Measurements from ENCODE around the gene LRRC32. TPM values are rescaled to one million over a fixed set of nuclear protein-coding genes. Genes with fewer than 3 reads are reported as not detected.
A peak's percentile ranks its signal among the peaks of the same experiment; 100 is the strongest.

The LRRC32 gene
- polyA plus RNA-seq, 2 of the 4 experiments (the other 2 are of a cell fraction): 0.25 to 0.62 TPM

DNA sequence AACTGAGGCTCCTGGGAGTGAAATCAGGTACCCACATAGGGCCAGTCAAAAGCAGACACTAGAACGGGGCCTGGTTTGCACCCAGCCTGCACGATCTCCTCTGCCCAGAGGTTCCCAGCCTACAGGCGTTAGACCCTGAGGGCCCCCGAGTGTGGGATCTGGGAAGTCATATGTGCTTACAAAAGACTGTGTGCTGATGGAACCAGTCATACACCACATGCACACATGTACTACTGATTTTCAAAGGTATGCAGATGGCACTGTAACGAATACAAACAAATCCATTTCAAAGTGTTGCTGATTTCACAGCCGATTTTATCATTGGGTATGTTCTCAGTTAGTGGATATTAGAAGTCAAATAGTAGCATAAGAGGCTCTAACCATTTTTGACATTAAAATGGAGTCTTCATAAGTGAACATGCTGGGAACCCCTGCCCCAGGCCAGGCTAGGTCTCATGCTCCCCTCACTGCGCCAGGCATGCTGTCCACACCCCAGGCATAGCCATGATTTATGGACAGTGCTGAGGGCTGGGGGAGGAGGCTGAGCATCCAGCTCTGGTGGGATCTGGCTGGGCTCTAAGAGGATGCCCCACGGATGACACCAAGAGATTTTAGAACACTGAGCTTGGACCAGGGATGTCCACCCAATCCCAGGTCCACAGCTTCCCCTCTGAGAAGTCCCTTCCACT lies 38.6 kb upstream of the LRRC32 start:
- ATAC-seq (0 out of 6 replicates have a peak, but pooled peaks of 1 of the 2 experiments have one; percentile 39), FAIRE-seq (no peak), DNase-seq (ENCODE audit: low read depth in 1 of 2, low spot score in 1 of 2) (no peak)
- POLR2A ChIA-PET: no interaction called here
- TF ChIP-seq, protein P1, sequence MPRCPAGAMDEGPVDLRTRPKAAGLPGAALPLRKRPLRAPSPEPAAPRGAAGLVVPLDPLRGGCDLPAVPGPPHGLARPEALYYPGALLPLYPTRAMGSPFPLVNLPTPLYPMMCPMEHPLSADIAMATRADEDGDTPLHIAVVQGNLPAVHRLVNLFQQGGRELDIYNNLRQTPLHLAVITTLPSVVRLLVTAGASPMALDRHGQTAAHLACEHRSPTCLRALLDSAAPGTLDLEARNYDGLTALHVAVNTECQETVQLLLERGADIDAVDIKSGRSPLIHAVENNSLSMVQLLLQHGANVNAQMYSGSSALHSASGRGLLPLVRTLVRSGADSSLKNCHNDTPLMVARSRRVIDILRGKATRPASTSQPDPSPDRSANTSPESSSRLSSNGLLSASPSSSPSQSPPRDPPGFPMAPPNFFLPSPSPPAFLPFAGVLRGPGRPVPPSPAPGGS (IDR thresholded peaks at IDR 0.05): no peak
- TF ChIP-seq FOXS1 (CRISPR knock-in tag; IDR thresholded peaks at IDR 0.05) (no peak), NFE2L2 (conservative IDR thresholded peaks at IDR 0.05; ENCODE audit: low read length) (no peak), ZC3H11A (IDR thresholded peaks at IDR 0.05) (no peak), HEYL (CRISPR knock-in tag; IDR thresholded peaks at IDR 0.05) (no peak), NR3C1 (IDR thresholded peaks at IDR 0.05) (no peak), FOSL2 (IDR thresholded peaks at IDR 0.05) (no peak), FOSL2 (CRISPR knock-in tag; IDR thresholded peaks at IDR 0.05) (no peak), ZNF302 (CRISPR knock-in tag; IDR thresholded peaks at IDR 0.05) (no peak)
- TF ChIP-seq, protein P2, sequence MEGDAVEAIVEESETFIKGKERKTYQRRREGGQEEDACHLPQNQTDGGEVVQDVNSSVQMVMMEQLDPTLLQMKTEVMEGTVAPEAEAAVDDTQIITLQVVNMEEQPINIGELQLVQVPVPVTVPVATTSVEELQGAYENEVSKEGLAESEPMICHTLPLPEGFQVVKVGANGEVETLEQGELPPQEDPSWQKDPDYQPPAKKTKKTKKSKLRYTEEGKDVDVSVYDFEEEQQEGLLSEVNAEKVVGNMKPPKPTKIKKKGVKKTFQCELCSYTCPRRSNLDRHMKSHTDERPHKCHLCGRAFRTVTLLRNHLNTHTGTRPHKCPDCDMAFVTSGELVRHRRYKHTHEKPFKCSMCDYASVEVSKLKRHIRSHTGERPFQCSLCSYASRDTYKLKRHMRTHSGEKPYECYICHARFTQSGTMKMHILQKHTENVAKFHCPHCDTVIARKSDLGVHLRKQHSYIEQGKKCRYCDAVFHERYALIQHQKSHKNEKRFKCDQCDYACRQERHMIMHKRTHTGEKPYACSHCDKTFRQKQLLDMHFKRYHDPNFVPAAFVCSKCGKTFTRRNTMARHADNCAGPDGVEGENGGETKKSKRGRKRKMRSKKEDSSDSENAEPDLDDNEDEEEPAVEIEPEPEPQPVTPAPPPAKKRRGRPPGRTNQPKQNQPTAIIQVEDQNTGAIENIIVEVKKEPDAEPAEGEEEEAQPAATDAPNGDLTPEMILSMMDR (IDR thresholded peaks at IDR 0.05): no peak
- TF ChIP-seq, protein P3, sequence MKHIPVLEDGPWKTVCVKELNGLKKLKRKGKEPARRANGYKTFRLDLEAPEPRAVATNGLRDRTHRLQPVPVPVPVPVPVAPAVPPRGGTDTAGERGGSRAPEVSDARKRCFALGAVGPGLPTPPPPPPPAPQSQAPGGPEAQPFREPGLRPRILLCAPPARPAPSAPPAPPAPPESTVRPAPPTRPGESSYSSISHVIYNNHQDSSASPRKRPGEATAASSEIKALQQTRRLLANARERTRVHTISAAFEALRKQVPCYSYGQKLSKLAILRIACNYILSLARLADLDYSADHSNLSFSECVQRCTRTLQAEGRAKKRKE (CRISPR knock-in tag; IDR thresholded peaks at IDR 0.05; ENCODE audit: low read depth): no peak
- WGBS (ENCODE audit: missing lambda C conversion rate): 60% methylated on average over 8 of the region's 8 CpGs
- CTCF ChIA-PET: interaction anchor here (1.0 to 4.3 kb wide), 4 partner anchors 11 to 210 kb away, joined by 4 to 26 read pairs (median 7); no protein-coding TSS in a partner anchor
- Histone ChIP-seq H3K4me1 (no peaks in the 10 kb centered on the region), H3K4me2 (no peak overlapping the region), H3K9me3 (0 out of 3 replicates have a peak, but pooled peaks cover 8% of the 10 kb centered on the region), H3K4me3 (no peak overlapping the region), H3K27ac (no peak overlapping the region)

DNA sequence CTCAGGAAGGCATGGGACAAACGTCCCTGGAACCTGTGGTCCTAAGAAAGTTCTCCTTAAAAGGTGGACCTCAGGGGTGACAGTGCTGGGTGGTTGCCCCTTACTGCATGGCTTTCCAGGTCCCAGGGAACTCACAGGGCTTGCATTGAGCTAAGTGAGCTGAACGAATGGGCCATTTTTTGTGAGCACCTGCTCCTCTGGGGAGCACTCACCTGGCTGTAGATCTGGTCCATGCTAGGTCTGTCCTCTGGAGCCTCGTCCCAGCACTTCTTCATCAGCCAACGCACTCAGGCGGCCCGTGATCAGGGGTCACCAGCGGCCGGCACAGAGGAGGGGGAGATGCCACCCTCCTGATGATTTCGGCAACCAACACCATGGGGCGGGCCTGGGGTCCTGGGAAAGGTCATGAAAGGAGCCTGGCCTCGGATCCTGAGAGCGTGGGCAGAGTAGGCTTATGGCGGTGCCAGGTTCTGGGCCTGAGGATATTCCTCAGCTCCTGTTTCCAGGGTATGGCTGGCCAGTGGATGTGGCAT lies 36.8 kb upstream of the LRRC32 start:
- Histone ChIP-seq H3K4me3 (no peak overlapping the region), H3K27ac (no peak overlapping the region), H3K4me2 (no peak overlapping the region), H3K9me3 (0 out of 3 replicates have a peak, but pooled peaks cover 8% of the 10 kb centered on the region), H3K4me1 (peaks cover 3% of the 10 kb centered on the region; the same call in 2 of the 3 replicates)
- TF ChIP-seq EP300 (IDR thresholded peaks at IDR 0.05): no peak
- no peak for TF ChIP-seq NPAS2 (CRISPR knock-in tag; IDR thresholded peaks at IDR 0.05; ENCODE audit: borderline replicate concordance)
- TF ChIP-seq, protein P4, sequence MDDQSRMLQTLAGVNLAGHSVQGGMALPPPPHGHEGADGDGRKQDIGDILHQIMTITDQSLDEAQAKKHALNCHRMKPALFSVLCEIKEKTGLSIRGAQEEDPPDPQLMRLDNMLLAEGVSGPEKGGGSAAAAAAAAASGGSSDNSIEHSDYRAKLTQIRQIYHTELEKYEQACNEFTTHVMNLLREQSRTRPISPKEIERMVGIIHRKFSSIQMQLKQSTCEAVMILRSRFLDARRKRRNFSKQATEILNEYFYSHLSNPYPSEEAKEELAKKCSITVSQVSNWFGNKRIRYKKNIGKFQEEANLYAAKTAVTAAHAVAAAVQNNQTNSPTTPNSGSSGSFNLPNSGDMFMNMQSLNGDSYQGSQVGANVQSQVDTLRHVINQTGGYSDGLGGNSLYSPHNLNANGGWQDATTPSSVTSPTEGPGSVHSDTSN (IDR thresholded peaks at IDR 0.05): no peak
- TF ChIP-seq MAFK (IDR thresholded peaks at IDR 0.05; ENCODE audit: partially characterized antibody): no peak
- TF ChIP-seq ZC3H11A (IDR thresholded peaks at IDR 0.05): no peak
- no peak for TF ChIP-seq EHMT2 (IDR thresholded peaks at IDR 0.05; ENCODE audit: low read depth)
- no peak for TF ChIP-seq ESRRA (IDR thresholded peaks at IDR 0.05; ENCODE audit: borderline replicate concordance, low read length)
- no peak for TF ChIP-seq JUN (IDR thresholded peaks at IDR 0.05)
- TF ChIP-seq, protein P5, sequence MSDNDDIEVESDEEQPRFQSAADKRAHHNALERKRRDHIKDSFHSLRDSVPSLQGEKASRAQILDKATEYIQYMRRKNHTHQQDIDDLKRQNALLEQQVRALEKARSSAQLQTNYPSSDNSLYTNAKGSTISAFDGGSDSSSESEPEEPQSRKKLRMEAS (IDR thresholded peaks at IDR 0.05): no peak
- no peak for TF ChIP-seq CHD2 (IDR thresholded peaks at IDR 0.05; ENCODE audit: low read length, partially characterized antibody)
- no peak for TF ChIP-seq MYC (IDR thresholded peaks at IDR 0.05; ENCODE audit: borderline replicate concordance, low read length)
- no peak for TF ChIP-seq RAD21 (conservative IDR thresholded peaks at IDR 0.05 in 1 of 2, IDR thresholded peaks at IDR 0.05 in 1 of 2)
- TF ChIP-seq HOXB13 (CRISPR knock-in tag; IDR thresholded peaks at IDR 0.05; ENCODE audit: low read depth): no peak
- 68% methylated on average over 13 of the region's 13 CpGs for WGBS (ENCODE audit: missing lambda C conversion rate)
- FAIRE-seq: no peak
- no peak for DNase-seq (ENCODE audit: low read depth in 1 of 2, low spot score in 1 of 2)
- ChIA-PET POLR2A (no interaction called here), CTCF (interaction anchor here (1.0 to 4.3 kb wide), 5 partner anchors 8 to 500 kb away, joined by 3 to 26 read pairs (median 6); no protein-coding TSS in a partner anchor)
- no peak for ATAC-seq

Data from A549 (cell line).